GM21786 (cell line): Measurements from ENCODE around the gene CLEC3A.
"Not testable (repeated sequence)": the region's sequence is repeated elsewhere in the genome, so short reads cannot be mapped to it uniquely, and the experiment has no call there.

Source experiments
- ATAC-seq: cut with Tn5 transposase; IDR thresholded peaks from one replicate; pipeline ENCODE4 v1.9.1; 2021; ENCODE audit not compliant: unreplicated experiment

The CLEC3A gene

GRCh38 chr16:78028018-78028417 lies 5.7 kb downstream of the CLEC3A start:
- ATAC-seq: no peak

- no peak for ATAC-seq
These were observed 12.2 kb downstream of the CLEC3A start for GRCh38 chr16:78034530-78034929.

GRCh38 chr16:78035012-78035411 lies 12.7 kb downstream of the CLEC3A start:
- ATAC-seq: no peak

GRCh38 chr16:78040396-78040795 lies 18.0 kb downstream of the CLEC3A start:
- ATAC-seq: no peak

- no peak for ATAC-seq
These were observed 23.7 kb downstream of the CLEC3A start for GRCh38 chr16:78045865-78046581.

- ATAC-seq: no peak
These were observed 26.0 kb downstream of the CLEC3A start for GRCh38 chr16:78048319-78048718.

GRCh38 chr16:78050734-78051400 lies 28.5 kb downstream of the CLEC3A start:
- ATAC-seq: no peak

- ATAC-seq: no peak
These were observed 35.6 kb downstream of the CLEC3A start for GRCh38 chr16:78057803-78058564.

- not testable (repeated sequence) for ATAC-seq
These were observed 37.5 kb downstream of the CLEC3A start for GRCh38 chr16:78059806-78060205.

GRCh38 chr16:78060295-78060694 lies 37.9 kb downstream of the CLEC3A start:
- no peak for ATAC-seq

- ATAC-seq: no peak
These were observed 38.5 kb downstream of the CLEC3A start for GRCh38 chr16:78060809-78061208.

- no peak for ATAC-seq
These were observed 43.0 kb downstream of the CLEC3A start for GRCh38 chr16:78065319-78065718.

- no peak for ATAC-seq
These were observed 47.6 kb downstream of the CLEC3A start for GRCh38 chr16:78069913-78070312.

GRCh38 chr16:78072275-78072674 lies 49.9 kb downstream of the CLEC3A start:
- no peak for ATAC-seq

- no peak for ATAC-seq
These were observed 53.5 kb downstream of the CLEC3A start for GRCh38 chr16:78075800-78076199.

GRCh38 chr16:78081341-78081740 lies 59.0 kb downstream of the CLEC3A start:
- ATAC-seq: no peak
